Stomach smooth muscle (tissue), 2 donors: ENCODE data around the gene MAML3.

Source experiments
- H3K27ac ChIP-seq: one replicate; pipeline ENCODE4 v1.7.0; 2013; ENCODE audit warnings: mild to moderate bottlenecking, low read length, inconsistent platforms
- H3K27me3 ChIP-seq, 2 donors: one replicate each; pipeline ENCODE4 v1.7.0; 2013; ENCODE audit warnings: low read length in 2 of 2; ENCODE audit not compliant: insufficient read depth in 2 of 2, control insufficient read depth in 1 of 2
- H3K36me3 ChIP-seq, 2 donors: one replicate each; pipeline ENCODE4 v1.7.0; 2013; ENCODE audit warnings: low read length in 2 of 2; ENCODE audit not compliant: control insufficient read depth in 2 of 2, insufficient read depth in 2 of 2
- H3K4me1 ChIP-seq: one replicate; pipeline ENCODE4 v1.7.0; 2013; ENCODE audit warnings: low read length; ENCODE audit not compliant: control insufficient read depth, insufficient read depth
- H3K4me3 ChIP-seq, 2 donors: one replicate each; pipeline ENCODE4 v1.7.0; 2013; ENCODE audit warnings: low read length in 2 of 2
- H3K9ac ChIP-seq, 2 donors: one replicate each; pipeline ENCODE4 v1.7.0; 2013; ENCODE audit warnings: low read length in 2 of 2, mild to moderate bottlenecking in 1 of 2
- H3K9me3 ChIP-seq, 2 donors: one replicate each; pipeline ENCODE4 v1.7.0; 2013; ENCODE audit warnings: low read length in 2 of 2; ENCODE audit not compliant: control insufficient read depth in 2 of 2
- donor health status: healthy.
- donor health status: Pancreatic carcinoma.

The MAML3 gene

GRCh38 chr4:139795527-139796314 is 358.3 kb downstream of the MAML3 start:
- no peaks in the 10 kb centered on the region for H3K27me3 ChIP-seq
- H3K9me3 ChIP-seq = no peaks in the 10 kb centered on the region
- no peaks in the 10 kb centered on the region for H3K36me3 ChIP-seq
- H3K27ac ChIP-seq = no peak overlapping the region
- peaks cover 3% of the 10 kb centered on the region for H3K4me1 ChIP-seq
- H3K4me3 ChIP-seq = no peak overlapping the region
- no peak overlapping the region for H3K9ac ChIP-seq

GRCh38 chr4:139794158-139794954 is 359.6 kb downstream of the MAML3 start:
- no peaks in the 10 kb centered on the region for H3K36me3 ChIP-seq
- no peak overlapping the region for H3K27ac ChIP-seq
- no peak overlapping the region for H3K9ac ChIP-seq
- H3K27me3 ChIP-seq = no peaks in the 10 kb centered on the region
- H3K4me3 ChIP-seq = no peak overlapping the region
- no peaks in the 10 kb centered on the region for H3K9me3 ChIP-seq
- H3K4me1 ChIP-seq = peaks cover 3% of the 10 kb centered on the region

GRCh38 chr4:139791681-139792080 is 362.3 kb downstream of the MAML3 start:
- no peaks in the 10 kb centered on the region for H3K4me1 ChIP-seq
- H3K4me3 ChIP-seq = no peak overlapping the region
- H3K36me3 ChIP-seq = no peaks in the 10 kb centered on the region
- H3K9me3 ChIP-seq = no peaks in the 10 kb centered on the region
- no peak overlapping the region for H3K27ac ChIP-seq
- no peaks in the 10 kb centered on the region for H3K27me3 ChIP-seq
- no peak overlapping the region for H3K9ac ChIP-seq

- no peaks in the 10 kb centered on the region for H3K27me3 ChIP-seq
- no peaks in the 10 kb centered on the region for H3K4me1 ChIP-seq
- H3K9ac ChIP-seq = no peak overlapping the region
- no peaks in the 10 kb centered on the region for H3K36me3 ChIP-seq
- H3K27ac ChIP-seq = no peak overlapping the region
- H3K4me3 ChIP-seq = no peak overlapping the region
- no peaks in the 10 kb centered on the region for H3K9me3 ChIP-seq
Observed at GRCh38 chr4:139790291-139790690, 363.7 kb downstream of the MAML3 start.

GRCh38 chr4:139789096-139789654 is 364.8 kb downstream of the MAML3 start:
- H3K9me3 ChIP-seq = no peaks in the 10 kb centered on the region
- H3K36me3 ChIP-seq = no peaks in the 10 kb centered on the region
- no peak overlapping the region for H3K27ac ChIP-seq
- no peak overlapping the region for H3K9ac ChIP-seq
- no peaks in the 10 kb centered on the region for H3K27me3 ChIP-seq
- no peaks in the 10 kb centered on the region for H3K4me1 ChIP-seq
- no peak overlapping the region for H3K4me3 ChIP-seq

GRCh38 chr4:139786494-139787354 is 367.3 kb downstream of the MAML3 start:
- H3K27ac ChIP-seq = no peak overlapping the region
- H3K27me3 ChIP-seq = no peaks in the 10 kb centered on the region
- no peak overlapping the region for H3K4me3 ChIP-seq
- no peak overlapping the region for H3K9ac ChIP-seq
- H3K4me1 ChIP-seq = no peaks in the 10 kb centered on the region
- H3K9me3 ChIP-seq = no peaks in the 10 kb centered on the region
- no peaks in the 10 kb centered on the region for H3K36me3 ChIP-seq

- no peak overlapping the region for H3K27ac ChIP-seq
- H3K36me3 ChIP-seq = no peaks in the 10 kb centered on the region
- H3K9me3 ChIP-seq = no peaks in the 10 kb centered on the region
- H3K9ac ChIP-seq = no peak overlapping the region
- H3K4me3 ChIP-seq = no peak overlapping the region
- no peaks in the 10 kb centered on the region for H3K4me1 ChIP-seq
- H3K27me3 ChIP-seq = no peaks in the 10 kb centered on the region
Observed at GRCh38 chr4:139785356-139785755, 368.6 kb downstream of the MAML3 start.

GRCh38 chr4:139783741-139784484 is 370.1 kb downstream of the MAML3 start:
- no peaks in the 10 kb centered on the region for H3K27me3 ChIP-seq
- H3K9me3 ChIP-seq = no peaks in the 10 kb centered on the region
- no peak overlapping the region for H3K4me3 ChIP-seq
- H3K9ac ChIP-seq = no peak overlapping the region
- H3K36me3 ChIP-seq = no peaks in the 10 kb centered on the region
- H3K27ac ChIP-seq = no peak overlapping the region
- no peaks in the 10 kb centered on the region for H3K4me1 ChIP-seq

- H3K36me3 ChIP-seq = no peaks in the 10 kb centered on the region
- H3K9ac ChIP-seq = no peak overlapping the region
- H3K4me3 ChIP-seq = no peak overlapping the region
Observed at GRCh38 chr4:139782926-139783522, 371.0 kb downstream of the MAML3 start.

More at GRCh38 chr4:139782926-139783522, 371.0 kb downstream of the MAML3 start:
- no peak overlapping the region for H3K27ac ChIP-seq
- no peaks in the 10 kb centered on the region for H3K9me3 ChIP-seq
- H3K4me1 ChIP-seq = no peaks in the 10 kb centered on the region
- H3K27me3 ChIP-seq = no peaks in the 10 kb centered on the region
